Stomach smooth muscle (tissue), 2 donors: ENCODE measurements around the gene NKPD1.

Experiments
- H3K27ac ChIP-seq: one replicate; pipeline ENCODE4 v1.7.0; 2013; ENCODE audit warnings: mild to moderate bottlenecking, low read length, inconsistent platforms
- H3K27me3 ChIP-seq, 2 donors: one replicate each; pipeline ENCODE4 v1.7.0; 2013; ENCODE audit warnings: low read length in 2 of 2; ENCODE audit not compliant: insufficient read depth in 2 of 2, control insufficient read depth in 1 of 2
- H3K36me3 ChIP-seq, 2 donors: one replicate each; pipeline ENCODE4 v1.7.0; 2013; ENCODE audit warnings: low read length in 2 of 2; ENCODE audit not compliant: control insufficient read depth in 2 of 2, insufficient read depth in 2 of 2
- H3K4me1 ChIP-seq: one replicate; pipeline ENCODE4 v1.7.0; 2013; ENCODE audit warnings: low read length; ENCODE audit not compliant: control insufficient read depth, insufficient read depth
- H3K4me3 ChIP-seq, 2 donors: one replicate each; pipeline ENCODE4 v1.7.0; 2013; ENCODE audit warnings: low read length in 2 of 2
- H3K9ac ChIP-seq, 2 donors: one replicate each; pipeline ENCODE4 v1.7.0; 2013; ENCODE audit warnings: low read length in 2 of 2, mild to moderate bottlenecking in 1 of 2
- H3K9me3 ChIP-seq, 2 donors: one replicate each; pipeline ENCODE4 v1.7.0; 2013; ENCODE audit warnings: low read length in 2 of 2; ENCODE audit not compliant: control insufficient read depth in 2 of 2
- donor health status: healthy.
- donor health status: Pancreatic carcinoma.

NKPD1 gene

DNA sequence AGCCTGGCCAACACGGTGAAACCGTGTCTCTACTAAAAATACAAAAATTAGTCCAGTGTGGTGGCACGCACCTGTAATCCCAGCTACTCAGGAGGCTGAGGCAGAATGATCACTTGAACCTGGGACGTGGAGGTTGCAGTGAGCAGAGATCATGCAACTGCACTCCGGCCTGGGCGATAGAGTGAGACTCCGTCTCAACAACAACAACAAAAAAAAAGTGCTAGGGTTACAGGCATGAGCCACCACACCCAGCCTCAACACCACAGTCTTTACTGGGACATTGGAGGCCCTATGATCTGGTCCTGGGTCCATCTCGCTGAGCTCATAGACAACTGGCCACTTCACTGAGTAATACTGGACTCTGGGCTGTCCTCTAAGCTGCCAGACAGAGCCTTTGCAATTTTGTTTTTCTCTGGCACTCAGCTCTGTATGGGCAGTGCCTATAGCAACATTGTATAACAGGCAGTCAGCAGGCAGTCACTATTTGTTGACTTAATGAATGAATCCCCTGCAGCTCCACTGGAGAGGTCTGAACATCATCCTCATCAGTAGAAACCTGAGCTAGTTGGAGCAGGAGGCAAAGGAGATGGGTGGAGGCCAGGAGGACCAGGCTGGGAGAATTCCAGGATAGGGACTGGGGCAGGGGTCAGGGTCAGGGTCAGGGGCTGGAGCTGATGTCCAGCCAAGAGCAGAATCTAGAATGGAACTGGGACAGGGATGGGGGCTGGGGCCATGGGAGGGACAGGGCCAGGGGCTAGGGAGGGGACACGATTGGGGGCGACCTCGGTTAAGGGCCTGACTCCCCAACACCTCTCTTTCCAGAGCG is 25.9 kb upstream of the NKPD1 start:
- no peak overlapping the region for H3K4me3 ChIP-seq
- no peak overlapping the region for H3K9ac ChIP-seq
- H3K27me3 ChIP-seq = no peaks in the 10 kb centered on the region
- no peaks in the 10 kb centered on the region for H3K9me3 ChIP-seq
- H3K4me1 ChIP-seq = peaks cover under 1% of the 10 kb centered on the region
- no peak overlapping the region for H3K27ac ChIP-seq
- H3K36me3 ChIP-seq = peaks cover 0 to 2% of the 10 kb centered on the region in 2 donors

- Histone ChIP-seq H3K36me3 (peaks cover 0 to 10% of the 10 kb centered on the region in 2 donors), H3K9ac (no peak overlapping the region), H3K4me1 (peaks cover 23% of the 10 kb centered on the region), H3K27me3 (no peaks in the 10 kb centered on the region), H3K4me3 (no peak overlapping the region), H3K27ac (no peak overlapping the region), H3K9me3 (no peaks in the 10 kb centered on the region)
Observed at GRCh38 chr19:45184115-45184514, 23.3 kb upstream of the NKPD1 start.

GRCh38 chr19:45182758-45183157 is 22.0 kb upstream of the NKPD1 start:
- H3K27ac ChIP-seq = no peak overlapping the region
- H3K9ac ChIP-seq = no peak overlapping the region
- peaks cover 0 to 10% of the 10 kb centered on the region in 2 donors for H3K36me3 ChIP-seq
- no peak overlapping the region for H3K4me3 ChIP-seq
- no peaks in the 10 kb centered on the region for H3K9me3 ChIP-seq
- H3K27me3 ChIP-seq = no peaks in the 10 kb centered on the region
- peaks cover 28% of the 10 kb centered on the region for H3K4me1 ChIP-seq

- Histone ChIP-seq H3K4me1 (peaks cover 37% of the 10 kb centered on the region), H3K4me3 (no peak overlapping the region), H3K27ac (no peak overlapping the region), H3K9ac (peak overlapping the region in 1 of 2 donors; percentile 32), H3K9me3 (no peaks in the 10 kb centered on the region), H3K27me3 (no peaks in the 10 kb centered on the region), H3K36me3 (peaks cover 0 to 10% of the 10 kb centered on the region in 2 donors)
Observed at GRCh38 chr19:45180936-45181335, 20.2 kb upstream of the NKPD1 start.

GRCh38 chr19:45179892-45180370 is 19.1 kb upstream of the NKPD1 start:
- peak overlapping the region; percentile 55 to 100 for H3K4me3 ChIP-seq
- no peaks in the 10 kb centered on the region for H3K27me3 ChIP-seq
- peaks cover 37% of the 10 kb centered on the region for H3K4me1 ChIP-seq
- H3K27ac ChIP-seq = peak overlapping the region; percentile 18
- no peaks in the 10 kb centered on the region for H3K9me3 ChIP-seq
- peaks cover 0 to 10% of the 10 kb centered on the region in 2 donors for H3K36me3 ChIP-seq
- H3K9ac ChIP-seq = peak overlapping the region; percentile 48 to 64

GRCh38 chr19:45179072-45179891 is 18.5 kb upstream of the NKPD1 start:
- Histone ChIP-seq H3K27ac (peak overlapping the region; percentile 84), H3K4me3 (peak overlapping the region; percentile 98 to 100), H3K27me3 (no peaks in the 10 kb centered on the region), H3K4me1 (peaks cover 37% of the 10 kb centered on the region), H3K36me3 (peaks cover 0 to 10% of the 10 kb centered on the region in 2 donors), H3K9me3 (no peaks in the 10 kb centered on the region), H3K9ac (peak overlapping the region; percentile 84 to 89)

GRCh38 chr19:45178262-45179071 is 17.7 kb upstream of the NKPD1 start, which contains the start of gene BLOC1S3:
BLOC1S3 (plus strand) TSS chr19:45178784; CDS start chr19:45179297, 513 bp downstream.
- Histone ChIP-seq H3K4me1 (peaks cover 37% of the 10 kb centered on the region), H3K9me3 (no peaks in the 10 kb centered on the region), H3K4me3 (peak within 1 kb of the TSS; percentile 98 to 100), H3K9ac (peak within 1 kb of the TSS; percentile 84 to 89), H3K36me3 (peaks cover 0 to 10% of the 10 kb centered on the region in 2 donors), H3K27me3 (no peaks in the 10 kb centered on the region), H3K27ac (peak within 1 kb of the TSS; percentile 89)

DNA sequence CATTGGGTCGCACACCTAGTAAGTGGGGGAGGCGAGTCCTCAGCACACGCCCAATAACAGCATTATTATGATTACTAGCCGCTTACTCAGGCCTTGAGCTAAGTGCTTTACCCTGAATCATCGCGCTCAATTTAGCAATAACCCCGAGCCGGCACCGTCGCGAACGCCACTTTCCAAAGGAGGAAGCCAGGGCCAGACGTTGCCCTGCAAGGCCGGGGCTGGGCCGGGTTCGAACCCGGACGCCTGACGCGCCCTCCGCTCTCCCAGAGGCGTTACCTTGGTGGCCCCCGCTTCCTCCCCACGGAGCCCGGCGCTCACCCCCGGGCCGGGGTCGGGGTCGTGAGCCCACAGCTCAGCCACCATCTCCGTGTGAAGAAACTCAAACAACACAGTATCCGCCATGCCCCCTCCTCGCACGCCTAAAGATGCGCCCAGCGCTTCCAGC is 17.1 kb upstream of the NKPD1 start, which contains the start of gene TRAPPC6A:
Gene TRAPPC6A, minus strand, starts transcription at position 421 of the 445 bp plus-strand sequence. Its CDS starts 19 bp downstream, at position 402.
- no peaks in the 10 kb centered on the region for H3K27me3 ChIP-seq
- H3K9ac ChIP-seq = peak within 1 kb of the TSS; percentile 84 to 89
- peak within 1 kb of the TSS; percentile 89 for H3K27ac ChIP-seq
- H3K36me3 ChIP-seq = peaks cover 0 to 10% of the 10 kb centered on the region in 2 donors
- no peaks in the 10 kb centered on the region for H3K9me3 ChIP-seq
- H3K4me1 ChIP-seq = peaks cover 37% of the 10 kb centered on the region
- H3K4me3 ChIP-seq = peak within 1 kb of the TSS; percentile 98 to 100

DNA sequence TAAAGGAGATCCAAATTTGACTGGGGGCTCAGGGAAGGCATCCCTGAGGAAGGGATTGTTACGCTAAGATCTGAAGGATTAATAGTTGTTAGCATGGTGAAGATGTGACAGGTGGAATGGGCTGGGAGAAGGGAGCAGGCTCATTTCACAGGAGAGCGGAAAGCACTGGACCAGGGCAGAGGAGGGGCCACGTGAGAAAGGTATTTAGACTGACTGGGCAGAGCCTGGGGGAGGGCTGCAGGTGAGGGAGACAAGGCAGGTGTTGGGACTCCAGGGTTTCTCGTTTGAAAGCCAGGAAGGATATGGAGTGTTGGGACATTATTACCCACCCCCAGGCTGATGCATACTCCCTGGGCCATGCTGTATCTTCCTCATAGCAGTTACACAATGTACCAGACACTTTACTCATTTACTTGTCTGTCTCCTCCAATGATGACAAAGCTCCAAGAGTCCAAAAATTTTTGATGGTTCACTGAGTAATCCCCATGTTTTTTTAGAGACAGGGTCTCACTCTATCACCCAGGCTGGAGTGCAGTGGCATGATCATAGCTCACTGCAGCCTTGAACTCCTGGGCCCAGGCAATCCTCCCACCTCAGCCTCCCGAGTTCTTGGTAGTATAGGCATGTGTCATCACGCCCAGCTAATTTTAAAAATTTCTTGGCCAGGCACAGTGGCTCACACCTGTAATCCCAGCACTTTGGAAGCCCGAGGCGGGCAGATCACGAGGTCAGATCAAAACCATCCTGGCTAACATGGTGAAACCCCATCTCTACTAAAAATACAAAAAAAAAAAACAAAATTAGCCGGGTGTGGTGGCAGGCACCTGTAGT is 14.9 kb upstream of the NKPD1 start:
- no peak overlapping the region for H3K27ac ChIP-seq
- H3K27me3 ChIP-seq = no peaks in the 10 kb centered on the region
- no peak overlapping the region for H3K9ac ChIP-seq
- H3K36me3 ChIP-seq = no peaks in the 10 kb centered on the region
- no peaks in the 10 kb centered on the region for H3K9me3 ChIP-seq
- no peak overlapping the region for H3K4me3 ChIP-seq
- H3K4me1 ChIP-seq = peaks cover 29% of the 10 kb centered on the region
